GM12801 (cell line): ENCODE results near the gene FAM90A26.
"Not testable (repeated sequence)": the region's sequence is repeated elsewhere in the genome, so short reads cannot be mapped to it uniquely, and the experiment has no call there.

Experiments used
- TF ChIP-seq, protein P1 (sequence below): IDR thresholded peaks from one replicate; pipeline ENCODE4 v1.5.1; 2011; ENCODE audit warnings: control low read depth; ENCODE audit not compliant: insufficient read length; ENCODE audit errors: extremely low read depth

FAM90A26 gene, protein sequence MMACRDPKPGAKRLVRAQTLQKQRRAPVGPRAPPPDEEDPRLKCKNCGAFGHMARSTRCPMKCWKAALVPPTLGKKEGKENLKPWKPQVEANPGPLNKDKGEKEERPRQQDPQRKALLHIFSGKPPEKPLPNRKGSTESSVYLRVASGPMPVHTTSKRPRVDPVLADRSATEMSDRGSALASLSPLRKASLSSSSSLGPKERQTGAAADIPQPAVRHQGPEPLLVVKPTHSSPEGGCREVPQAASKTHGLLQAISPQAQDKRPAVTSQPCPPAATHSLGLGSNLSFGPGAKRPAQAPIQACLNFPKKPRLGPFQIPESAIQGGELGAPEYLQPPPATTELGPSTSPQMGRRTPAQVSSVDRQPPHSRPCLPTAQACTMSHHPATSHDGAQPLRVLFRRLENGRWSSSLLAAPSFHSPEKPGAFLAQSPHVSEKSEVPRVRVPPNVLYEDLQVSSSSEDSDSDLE

DNA sequence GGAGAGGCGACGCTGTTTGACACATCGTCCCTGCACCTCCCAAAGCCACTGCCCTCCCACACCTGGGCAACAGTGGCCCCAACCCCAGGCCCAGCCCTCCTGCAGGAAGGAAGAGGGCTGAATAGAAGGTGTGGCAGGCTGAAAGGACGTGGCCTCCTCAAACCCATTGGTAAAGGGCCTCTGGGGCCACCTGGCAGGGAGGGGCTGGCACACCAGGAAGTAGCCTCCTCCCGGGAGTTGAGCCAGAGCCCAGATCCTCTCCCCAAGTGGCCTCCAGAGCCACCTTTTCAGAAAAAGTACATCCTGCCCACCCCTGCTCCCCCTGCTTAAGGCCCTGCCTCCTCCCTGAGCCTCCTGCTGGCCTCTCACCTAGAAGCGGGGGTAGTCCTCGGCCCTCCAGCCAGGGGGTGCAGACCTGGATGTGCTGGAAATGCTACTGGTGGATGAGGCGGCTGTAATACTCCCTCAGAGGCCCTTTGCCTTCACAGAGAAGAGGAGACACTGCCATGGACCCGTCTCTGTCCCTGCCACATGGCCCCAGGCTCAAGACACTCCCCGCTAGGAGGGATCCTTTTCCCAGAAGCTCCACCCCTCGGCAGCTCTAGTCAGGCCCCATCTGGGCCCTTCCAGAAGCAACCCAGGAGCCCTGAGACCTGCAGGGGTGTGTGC lies at the start of gene FAM90A26:
Gene FAM90A26 (plus strand): TSS at position 619 of the 669 bp plus-strand sequence. CDS start 2,764 bp downstream, outside the sequence.
- TF ChIP-seq, protein P1, sequence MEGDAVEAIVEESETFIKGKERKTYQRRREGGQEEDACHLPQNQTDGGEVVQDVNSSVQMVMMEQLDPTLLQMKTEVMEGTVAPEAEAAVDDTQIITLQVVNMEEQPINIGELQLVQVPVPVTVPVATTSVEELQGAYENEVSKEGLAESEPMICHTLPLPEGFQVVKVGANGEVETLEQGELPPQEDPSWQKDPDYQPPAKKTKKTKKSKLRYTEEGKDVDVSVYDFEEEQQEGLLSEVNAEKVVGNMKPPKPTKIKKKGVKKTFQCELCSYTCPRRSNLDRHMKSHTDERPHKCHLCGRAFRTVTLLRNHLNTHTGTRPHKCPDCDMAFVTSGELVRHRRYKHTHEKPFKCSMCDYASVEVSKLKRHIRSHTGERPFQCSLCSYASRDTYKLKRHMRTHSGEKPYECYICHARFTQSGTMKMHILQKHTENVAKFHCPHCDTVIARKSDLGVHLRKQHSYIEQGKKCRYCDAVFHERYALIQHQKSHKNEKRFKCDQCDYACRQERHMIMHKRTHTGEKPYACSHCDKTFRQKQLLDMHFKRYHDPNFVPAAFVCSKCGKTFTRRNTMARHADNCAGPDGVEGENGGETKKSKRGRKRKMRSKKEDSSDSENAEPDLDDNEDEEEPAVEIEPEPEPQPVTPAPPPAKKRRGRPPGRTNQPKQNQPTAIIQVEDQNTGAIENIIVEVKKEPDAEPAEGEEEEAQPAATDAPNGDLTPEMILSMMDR: not testable (repeated sequence)

DNA sequence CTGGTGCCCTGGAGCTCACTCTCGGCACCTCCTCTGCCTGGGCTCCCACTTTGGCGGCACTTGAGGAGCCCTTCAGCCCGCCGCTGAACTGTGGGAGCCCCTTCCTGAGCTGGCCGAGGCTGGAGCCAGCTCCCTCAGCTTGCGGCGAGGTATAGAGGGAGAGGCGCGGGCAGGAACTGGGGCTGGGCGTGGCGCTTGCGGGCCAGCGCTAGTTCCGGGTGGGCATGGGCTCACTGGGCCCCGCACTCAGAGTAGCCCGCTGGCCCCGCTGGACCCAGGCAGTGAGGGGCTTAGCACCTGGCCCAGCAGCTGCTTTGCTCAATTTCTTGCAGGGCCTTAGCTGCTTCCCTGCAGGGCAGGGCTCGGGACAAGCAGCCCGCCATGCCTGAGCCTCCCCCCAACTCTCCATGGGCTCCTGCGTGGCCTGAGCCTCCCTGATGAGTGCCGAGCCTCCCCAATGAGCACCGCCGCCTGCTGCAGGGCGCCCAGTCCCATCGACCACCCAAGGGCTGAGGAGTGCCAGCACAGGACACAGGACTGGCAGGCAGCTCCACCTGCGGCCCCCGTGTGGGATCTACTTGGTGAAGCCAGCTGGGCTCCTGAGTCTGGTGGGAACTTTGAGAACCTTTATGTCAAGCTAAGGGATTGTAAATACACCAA lies 26.7 kb upstream of the FAM90A26 start:
- TF ChIP-seq, protein P1: no peak

DNA sequence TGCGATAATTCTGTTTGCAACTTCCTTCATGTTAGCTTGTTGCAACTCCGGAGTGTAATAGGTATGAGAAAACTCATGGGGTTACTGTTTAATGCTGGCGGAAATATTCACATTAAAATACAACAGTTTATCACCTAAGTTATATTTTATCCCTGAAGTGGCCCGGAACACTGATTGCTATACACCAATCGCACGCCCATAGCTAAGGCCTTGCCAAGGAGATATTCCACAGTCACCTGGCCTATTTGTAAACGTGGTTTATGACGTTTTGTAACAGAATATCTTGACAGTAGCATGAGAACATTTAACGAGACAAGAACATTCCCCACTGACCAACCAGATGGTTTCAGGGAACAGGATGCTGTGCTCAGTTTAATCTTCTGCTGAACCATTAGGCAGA lies 23.2 kb upstream of the FAM90A26 start:
- TF ChIP-seq, protein P1: no peak

DNA sequence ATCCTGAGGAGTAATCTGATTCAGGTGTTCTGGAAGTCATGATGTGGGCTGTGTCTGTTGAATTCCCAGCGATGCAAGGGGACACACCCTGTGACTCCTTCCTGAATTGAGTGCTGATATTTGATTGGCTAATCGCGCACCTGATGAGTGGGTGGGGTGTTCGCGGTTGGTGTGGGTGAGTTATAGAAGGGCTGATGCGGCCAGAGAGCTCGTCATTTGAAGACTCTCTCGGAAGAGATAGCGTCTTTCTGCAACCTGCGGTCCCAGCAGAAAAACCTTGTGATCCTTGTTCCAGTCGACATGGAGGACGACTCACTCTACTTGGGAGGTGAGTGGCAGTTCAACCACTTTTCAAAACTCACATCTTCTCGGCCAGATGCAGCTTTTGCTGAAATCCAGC lies 40.1 kb downstream of the FAM90A26 start, which contains the start of gene USP17L10:
Gene USP17L10 (plus strand): TSS at position 301 of the 400 bp plus-strand sequence. CDS start 0 bp downstream, at position 301.
- TF ChIP-seq, protein P1: not testable (repeated sequence)

DNA sequence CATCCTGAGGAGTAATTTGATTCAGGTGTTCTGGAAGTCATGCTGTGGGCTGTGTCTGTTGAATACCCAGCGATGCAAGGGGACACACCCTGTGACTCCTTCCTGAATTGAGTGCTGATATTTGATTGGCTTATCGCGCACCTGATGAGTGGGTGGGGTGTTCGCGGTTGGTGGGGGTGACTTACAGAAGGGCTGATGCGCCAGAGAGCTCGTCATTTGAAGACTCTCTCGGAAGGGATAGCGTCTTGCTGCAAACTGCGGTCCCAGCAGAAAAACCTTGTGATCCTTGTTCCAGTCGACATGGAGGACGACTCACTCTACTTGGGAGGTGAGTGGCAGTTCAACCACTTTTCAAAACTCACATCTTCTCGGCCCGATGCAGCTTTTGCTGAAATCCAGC lies 44.9 kb downstream of the FAM90A26 start, which contains the start of gene USP17L11:
Gene USP17L11 (plus strand): TSS at position 301 of the 400 bp plus-strand sequence. CDS start 0 bp downstream, at position 301.
- TF ChIP-seq, protein P1: not testable (repeated sequence)

DNA sequence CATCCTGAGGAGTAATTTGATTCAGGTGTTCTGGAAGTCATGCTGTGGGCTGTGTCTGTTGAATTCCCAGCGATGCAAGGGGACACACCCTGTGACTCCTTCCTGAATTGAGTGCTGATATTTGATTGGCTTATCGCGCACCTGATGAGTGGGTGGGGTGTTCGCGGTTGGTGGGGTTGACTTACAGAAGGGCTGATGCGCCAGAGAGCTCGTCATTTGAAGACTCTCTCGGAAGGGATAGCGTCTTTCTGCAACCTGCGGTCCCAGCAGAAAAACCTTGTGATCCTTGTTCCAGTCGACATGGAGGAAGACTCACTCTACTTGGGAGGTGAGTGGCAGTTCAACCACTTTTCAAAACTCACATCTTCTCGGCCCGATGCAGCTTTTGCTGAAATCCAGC lies 49.6 kb downstream of the FAM90A26 start, which contains the start of gene USP17L12:
Gene USP17L12 (plus strand): TSS at position 301 of the 400 bp plus-strand sequence. CDS start 0 bp downstream, at position 301.
- TF ChIP-seq, protein P1: not testable (repeated sequence)
